PC-3 (cell line): ENCODE data around the gene MYOF. TPM values are rescaled to one million over a fixed set of nuclear protein-coding genes. Genes with fewer than 3 reads are reported as not detected.
"Not testable (repeated sequence)": the region's sequence is repeated elsewhere in the genome, so short reads cannot be mapped to it uniquely, and the experiment has no call there.

Experiments
- ATAC-seq: fragments of 200-7000 bp; cut with Tn5 transposase; 2 replicates; pipeline ENCODE4 v1.9.1; 2020; ENCODE audit warnings: mild to moderate bottlenecking, moderate library complexity
- BruUV-seq: library from RNA; stranded (reverse); fragments of 400-500 nt; replicated peaks from 2 replicates; lab custom pipeline; 2021; lab: Mats Ljungman, UMichigan
- CTCF ChIA-PET: fragments of 300-600 bp; sonication (Branson Sonifier 250); formaldehyde crosslinking; loops from one replicate; lab custom pipeline; 2022; ENCODE audit warnings: antibody characterized with exemption; lab: Charles Lee
- POLR2A ChIA-PET: fragments of 300-600 bp; sonication (Branson Sonifier 250); formaldehyde crosslinking; loops from one replicate; lab custom pipeline; 2022; ENCODE audit warnings: antibody characterized with exemption; ENCODE audit not compliant: unreplicated experiment; lab: Charles Lee
- DNase-seq: peaks from one replicate; pipeline ENCODE4 v3.0.0-alpha.2; 2015
- H2AFZ ChIP-seq: fragments of 300-600 bp; sonication (generic); 2 replicates; pipeline ENCODE4 v1.6.0; 2016; ENCODE audit warnings: antibody characterized with exemption, low read length
- H3F3A ChIP-seq: fragments of 300-600 bp; sonication (generic); one replicate; pipeline ENCODE4 v1.6.0; 2017; ENCODE audit warnings: antibody characterized with exemption, low read length, control low read depth, mild to moderate bottlenecking; ENCODE audit not compliant: unreplicated experiment
- H3K27ac ChIP-seq: fragments of 300-600 bp; sonication (generic); 2 replicates; pipeline ENCODE4 v1.5.1; 2016; ENCODE audit warnings: mild to moderate bottlenecking, low read length
- H3K27me3 ChIP-seq: fragments of 300-600 bp; sonication (generic); 2 replicates; pipeline ENCODE4 v1.6.1; 2016; ENCODE audit warnings: low read length, mixed read lengths
- H3K36me3 ChIP-seq: fragments of 300-600 bp; sonication (generic); 2 replicates; pipeline ENCODE4 v1.6.1; 2016; ENCODE audit warnings: low read depth, mixed run types, low read length, mixed read lengths
- H3K4me1 ChIP-seq: fragments of 300-600 bp; sonication (generic); 2 replicates; pipeline ENCODE4 v1.5.1; 2016; ENCODE audit warnings: low read length; ENCODE audit not compliant: insufficient read depth
- H3K4me2 ChIP-seq: fragments of 300-600 bp; sonication (generic); 2 replicates; pipeline ENCODE4 v1.6.0; 2016; ENCODE audit warnings: low read length
- H3K4me3 ChIP-seq: fragments of 300-600 bp; sonication (generic); 2 replicates; pipeline ENCODE4 v1.5.1; 2016; ENCODE audit warnings: mild to moderate bottlenecking, low read length, mixed read lengths
- H3K79me2 ChIP-seq: fragments of 300-600 bp; sonication (generic); 2 replicates; pipeline ENCODE4 v1.6.1; 2017; ENCODE audit warnings: low read length, mixed read lengths
- H3K9ac ChIP-seq: fragments of 300-600 bp; sonication (generic); 2 replicates; pipeline ENCODE4 v1.6.0; 2016; ENCODE audit warnings: mild to moderate bottlenecking, low read length
- H3K9me2 ChIP-seq: fragments of 300-600 bp; sonication (generic); replicated peaks from 2 replicates; pipeline ENCODE4 v1.6.1; 2016; ENCODE audit warnings: mixed run types, low read length, mixed read lengths
- H3K9me3 ChIP-seq: fragments of 300-600 bp; sonication (generic); 2 replicates; pipeline ENCODE4 v1.6.1; 2016; ENCODE audit warnings: low read length, mixed read lengths
- H4K20me1 ChIP-seq: fragments of 300-600 bp; sonication (generic); 2 replicates; pipeline ENCODE4 v1.6.1; 2016; ENCODE audit warnings: low read length, mixed read lengths
- EZH2 ChIP-seq: fragments of 300-600 bp; sonication (generic); IDR thresholded peaks from one replicate; pipeline ENCODE4 v1.6.1; 2017; ENCODE audit warnings: antibody characterized with exemption, mild to moderate bottlenecking, low read length; ENCODE audit not compliant: unreplicated experiment
- EZH2phosphoT487 ChIP-seq: fragments of 300-600 bp; sonication (generic); IDR thresholded peaks from 2 replicates; pipeline ENCODE4 v1.6.1; 2018; ENCODE audit warnings: mild to moderate bottlenecking, antibody characterized with exemption, low read length, borderline replicate concordance
- intact Hi-C: fragments of 100-400 bp; cut with micrococcal nuclease; formaldehyde crosslinking; loops from 2 replicates; pipeline ENCODE4 v1.9.0; 2023
- total RNA-seq: library from RNA; depleted of rRNA; stranded (reverse); fragments of >200 nt; gene quantifications from 2 replicates; pipeline ENCODE4 v1.2.3, GENCODE V29; 2014
- TF ChIP-seq, protein P1 (sequence below): fragments of 300-600 bp; sonication (generic); conservative IDR thresholded peaks from 2 replicates; pipeline ENCODE4 v1.5.1; 2017; ENCODE audit warnings: antibody characterized with exemption, low read depth, mild to moderate bottlenecking, low read length

MYOF gene
- total RNA-seq, 1 experiment from 2014 or later = 174 TPM

- intact Hi-C loops = no loop called here
- Histone ChIP-seq H3K9me3 (no peaks in the 10 kb centered on the region), H3K27me3 (no peaks in the 10 kb centered on the region), H3K4me2 (no peak overlapping the region), H3F3A (no peaks in the 10 kb centered on the region), H3K4me3 (no peak overlapping the region), H4K20me1 (no peaks in the 10 kb centered on the region), H3K9me2 (no peaks in the 10 kb centered on the region), H3K9ac (no peak overlapping the region), H3K36me3 (peaks cover 45% of the 10 kb centered on the region), H3K4me1 (no peaks in the 10 kb centered on the region), H2AFZ (no peak overlapping the region), H3K27ac (no peak overlapping the region), H3K79me2 (no peaks in the 10 kb centered on the region)
- no peak for DNase-seq
- TF ChIP-seq, protein P1, sequence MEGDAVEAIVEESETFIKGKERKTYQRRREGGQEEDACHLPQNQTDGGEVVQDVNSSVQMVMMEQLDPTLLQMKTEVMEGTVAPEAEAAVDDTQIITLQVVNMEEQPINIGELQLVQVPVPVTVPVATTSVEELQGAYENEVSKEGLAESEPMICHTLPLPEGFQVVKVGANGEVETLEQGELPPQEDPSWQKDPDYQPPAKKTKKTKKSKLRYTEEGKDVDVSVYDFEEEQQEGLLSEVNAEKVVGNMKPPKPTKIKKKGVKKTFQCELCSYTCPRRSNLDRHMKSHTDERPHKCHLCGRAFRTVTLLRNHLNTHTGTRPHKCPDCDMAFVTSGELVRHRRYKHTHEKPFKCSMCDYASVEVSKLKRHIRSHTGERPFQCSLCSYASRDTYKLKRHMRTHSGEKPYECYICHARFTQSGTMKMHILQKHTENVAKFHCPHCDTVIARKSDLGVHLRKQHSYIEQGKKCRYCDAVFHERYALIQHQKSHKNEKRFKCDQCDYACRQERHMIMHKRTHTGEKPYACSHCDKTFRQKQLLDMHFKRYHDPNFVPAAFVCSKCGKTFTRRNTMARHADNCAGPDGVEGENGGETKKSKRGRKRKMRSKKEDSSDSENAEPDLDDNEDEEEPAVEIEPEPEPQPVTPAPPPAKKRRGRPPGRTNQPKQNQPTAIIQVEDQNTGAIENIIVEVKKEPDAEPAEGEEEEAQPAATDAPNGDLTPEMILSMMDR = no peak
- TF ChIP-seq EZH2 (no peak), EZH2phosphoT487 (no peak)
- ChIA-PET CTCF (no interaction called here), POLR2A (no interaction called here)
- BruUV-seq = no TSS peak
- ATAC-seq = no peak
Measured at GRCh38 chr10:93315246-93315645, 166.9 kb downstream of the MYOF start.

DNA sequence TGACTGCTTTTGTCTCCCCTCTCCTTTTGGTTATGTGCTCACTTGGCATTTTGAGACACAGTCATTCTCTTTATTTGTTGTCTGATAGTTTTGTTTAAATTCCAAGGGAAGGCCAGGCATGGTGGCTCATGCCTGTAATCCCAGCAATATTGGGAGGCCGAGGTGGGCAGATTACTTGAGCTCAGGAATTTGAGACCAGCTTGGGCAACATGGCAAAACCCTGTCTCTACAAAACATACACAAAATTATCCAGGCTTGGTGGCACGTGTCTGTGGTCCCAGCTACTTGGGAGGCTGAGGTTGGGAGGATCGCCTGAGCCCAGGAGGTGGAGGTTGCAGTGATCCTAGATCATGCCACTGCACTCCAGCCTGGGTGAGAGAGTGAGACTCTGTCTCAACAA lies 167.5 kb downstream of the MYOF start:
- H3K4me1 ChIP-seq, H2AFZ ChIP-seq, H3K4me2 ChIP-seq, CTCF ChIA-PET, POLR2A ChIA-PET, H4K20me1 ChIP-seq, H3K9ac ChIP-seq, ATAC-seq, H3K27ac ChIP-seq, H3K9me2 ChIP-seq, BruUV-seq, H3K4me3 ChIP-seq, H3F3A ChIP-seq, DNase-seq, H3K27me3 ChIP-seq, intact Hi-C loops, H3K79me2 ChIP-seq, H3K9me3 ChIP-seq: not testable (repeated sequence)
- peaks cover 45% of the 10 kb centered on the region for H3K36me3 ChIP-seq

DNA sequence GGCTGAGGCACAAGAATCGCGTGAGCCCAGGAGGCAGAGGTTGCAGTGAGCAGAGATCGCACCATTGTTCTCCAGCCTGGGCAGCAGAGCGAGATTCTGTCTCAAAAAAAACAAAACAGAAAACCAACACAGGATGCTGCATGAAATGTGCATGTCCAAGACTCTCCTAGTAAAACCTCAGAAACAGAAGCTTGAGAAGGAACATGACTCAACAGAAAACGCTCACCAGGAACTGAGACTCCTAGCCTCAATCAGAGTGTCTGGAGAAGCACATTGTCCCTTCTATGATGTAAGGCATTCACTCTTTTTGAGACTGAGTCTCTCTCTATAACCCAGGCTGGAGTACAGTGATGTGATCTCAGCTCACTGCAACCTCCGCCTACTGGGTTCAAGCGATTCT lies 168.3 kb downstream of the MYOF start:
- no peaks in the 10 kb centered on the region for H3K4me1 ChIP-seq
- no peak overlapping the region for H2AFZ ChIP-seq
- ChIA-PET CTCF (no interaction called here), POLR2A (no interaction called here)
- H3K9me2 ChIP-seq = no peaks in the 10 kb centered on the region
- no peaks in the 10 kb centered on the region for H4K20me1 ChIP-seq
- TF ChIP-seq, protein P1 = no peak
- TF ChIP-seq EZH2phosphoT487 = no peak
- TF ChIP-seq EZH2 = no peak
- H3K27me3 ChIP-seq = no peaks in the 10 kb centered on the region
- BruUV-seq = no TSS peak
- H3K79me2 ChIP-seq = no peaks in the 10 kb centered on the region
- H3F3A ChIP-seq = no peaks in the 10 kb centered on the region
- ATAC-seq = no peak
- no peak overlapping the region for H3K9ac ChIP-seq
- intact Hi-C loops = no loop called here
- no peaks in the 10 kb centered on the region for H3K9me3 ChIP-seq
- no peak for DNase-seq
- H3K27ac ChIP-seq = no peak overlapping the region
- H3K4me3 ChIP-seq = no peak overlapping the region
- no peak overlapping the region for H3K4me2 ChIP-seq
- peaks cover 44% of the 10 kb centered on the region for H3K36me3 ChIP-seq
